ENCODE results near the gene MCC.

MCC gene

GRCh38 chr5:113142186-113142585, 346.1 kb downstream of the MCC start:
- no peak for DNase-seq (ENCODE audit: low read depth)

- no peak for DNase-seq (ENCODE audit: low read depth)
These were observed 347.2 kb downstream of the MCC start for GRCh38 chr5:113140837-113141671.

- no peak for DNase-seq (ENCODE audit: low read depth)
These were observed 354.9 kb downstream of the MCC start for GRCh38 chr5:113133211-113133975.

GRCh38 chr5:113132564-113132963, 355.7 kb downstream of the MCC start:
- no peak for DNase-seq (ENCODE audit: low read depth)

- no peak for DNase-seq (ENCODE audit: low read depth)
These were observed 359.5 kb downstream of the MCC start for GRCh38 chr5:113128641-113129330.

- no peak for DNase-seq (ENCODE audit: low read depth)
These were observed 360.2 kb downstream of the MCC start for GRCh38 chr5:113128082-113128481.

- DNase-seq (ENCODE audit: low read depth) = no peak
These were observed 361.2 kb downstream of the MCC start for GRCh38 chr5:113127021-113127420.

- no peak for DNase-seq (ENCODE audit: low read depth)
These were observed 362.9 kb downstream of the MCC start for GRCh38 chr5:113125371-113125770.

- no peak for DNase-seq (ENCODE audit: low read depth)
These were observed 363.3 kb downstream of the MCC start for GRCh38 chr5:113124914-113125313.

- DNase-seq (ENCODE audit: low read depth) = no peak
These were observed 364.0 kb downstream of the MCC start for GRCh38 chr5:113124265-113124664.

- DNase-seq (ENCODE audit: low read depth) = no peak
These were observed 364.6 kb downstream of the MCC start for GRCh38 chr5:113123618-113124017.

- DNase-seq (ENCODE audit: low read depth) = no peak
These were observed 366.2 kb downstream of the MCC start for GRCh38 chr5:113122053-113122452.

GRCh38 chr5:113119246-113119924, 368.9 kb downstream of the MCC start:
- no peak for DNase-seq (ENCODE audit: low read depth)

GRCh38 chr5:113118765-113119164, 369.5 kb downstream of the MCC start:
- DNase-seq (ENCODE audit: low read depth) = no peak

- no peak for DNase-seq (ENCODE audit: low read depth)
These were observed 370.0 kb downstream of the MCC start for GRCh38 chr5:113118298-113118697.

- no peak for DNase-seq (ENCODE audit: low read depth)
These were observed 370.6 kb downstream of the MCC start for GRCh38 chr5:113117543-113118115.

GRCh38 chr5:113115956-113116355, 372.3 kb downstream of the MCC start:
- no peak for DNase-seq (ENCODE audit: low read depth)

- DNase-seq (ENCODE audit: low read depth) = no peak
These were observed 373.2 kb downstream of the MCC start for GRCh38 chr5:113115061-113115460.

- no peak for DNase-seq (ENCODE audit: low read depth)
These were observed 373.7 kb downstream of the MCC start for GRCh38 chr5:113114559-113114958.

- DNase-seq (ENCODE audit: low read depth) = no peak
These were observed 375.8 kb downstream of the MCC start for GRCh38 chr5:113112435-113112834.

- DNase-seq (ENCODE audit: low read depth) = no peak
These were observed 378.1 kb downstream of the MCC start for GRCh38 chr5:113110117-113110516.

GRCh38 chr5:113109344-113109743, 378.9 kb downstream of the MCC start:
- no peak for DNase-seq (ENCODE audit: low read depth)
